ENCODE data around the gene ECEL1.
"Not testable (repeated sequence)": the region's sequence is repeated elsewhere in the genome, so short reads cannot be mapped to it uniquely, and the experiment has no call there.

Gene ECEL1

DNA sequence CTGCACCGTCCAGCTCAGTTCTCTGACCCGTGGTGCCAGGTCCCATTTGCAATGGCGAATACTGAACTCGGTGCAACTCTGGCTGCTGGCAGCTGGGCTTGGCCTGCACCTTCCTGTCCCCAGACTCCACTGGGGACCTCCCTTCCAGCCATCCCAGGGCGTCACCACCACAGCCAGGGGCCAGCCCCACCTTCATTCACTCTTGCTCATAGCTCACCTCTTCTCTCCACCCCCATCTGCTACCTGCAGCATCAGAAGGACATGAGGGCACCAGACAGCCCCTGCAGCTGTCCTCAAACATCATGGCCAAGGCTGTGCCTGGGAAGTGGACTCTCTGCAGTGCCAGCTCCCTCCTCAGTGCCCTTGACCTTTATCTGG lies 47.9 kb downstream of the ECEL1 start:
- DNase-seq (ENCODE audit: insufficient read length) (peak; percentile 21), FAIRE-seq (peak; percentile 33)
- TF ChIP-seq POLR2AphosphoS5 (IDR thresholded peaks at IDR 0.05; ENCODE audit: low read depth, low read length) (no peak), POLR2A (IDR thresholded peaks at IDR 0.05; ENCODE audit: low read depth, low read length) (no peak), TAF1 (IDR thresholded peaks at IDR 0.05; ENCODE audit: borderline replicate concordance, low read depth, low read length) (no peak)

DNA sequence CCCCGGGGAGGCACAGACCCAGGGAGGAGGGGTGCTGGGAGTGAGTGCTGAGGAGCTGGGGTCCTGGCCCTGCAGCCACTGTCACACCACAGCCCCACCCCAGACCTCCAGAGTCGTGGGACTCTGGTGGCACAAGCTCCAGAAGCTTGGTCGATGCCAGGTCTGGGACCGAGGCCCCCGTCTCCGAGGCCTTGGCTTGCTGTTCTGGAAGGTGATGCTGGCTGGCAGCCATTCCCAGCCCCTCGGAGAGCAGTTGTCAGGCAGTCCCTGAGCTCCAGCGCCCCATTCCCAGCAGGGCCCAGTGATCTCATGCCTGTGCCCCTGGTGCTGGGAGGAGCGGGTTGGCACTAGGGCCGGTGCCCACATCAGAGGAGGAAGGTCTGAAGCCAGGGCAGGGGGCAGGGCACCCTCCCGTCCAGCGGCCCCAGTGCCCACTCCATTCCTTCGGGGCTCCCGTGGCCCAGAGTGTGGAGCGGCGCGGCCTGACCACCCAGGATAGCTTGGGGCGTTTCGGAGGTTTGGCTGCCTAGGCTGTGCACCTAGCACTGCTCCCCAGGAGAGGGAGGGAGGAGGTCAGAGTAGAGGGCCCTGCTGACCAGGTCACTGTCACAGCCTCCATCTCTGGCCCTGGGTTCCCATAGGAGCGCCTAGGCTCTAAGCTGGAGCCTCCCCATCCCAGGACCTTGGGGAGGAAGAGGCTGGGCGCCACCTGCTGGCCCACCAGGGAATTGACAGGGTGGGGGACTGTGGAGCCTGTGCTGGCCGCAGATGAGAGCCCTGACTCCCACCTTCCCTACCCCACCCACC lies 48.5 kb downstream of the ECEL1 start:
- DNase-seq (ENCODE audit: insufficient read length) = peak; percentile 35
- FAIRE-seq = peak; percentile 95

DNA sequence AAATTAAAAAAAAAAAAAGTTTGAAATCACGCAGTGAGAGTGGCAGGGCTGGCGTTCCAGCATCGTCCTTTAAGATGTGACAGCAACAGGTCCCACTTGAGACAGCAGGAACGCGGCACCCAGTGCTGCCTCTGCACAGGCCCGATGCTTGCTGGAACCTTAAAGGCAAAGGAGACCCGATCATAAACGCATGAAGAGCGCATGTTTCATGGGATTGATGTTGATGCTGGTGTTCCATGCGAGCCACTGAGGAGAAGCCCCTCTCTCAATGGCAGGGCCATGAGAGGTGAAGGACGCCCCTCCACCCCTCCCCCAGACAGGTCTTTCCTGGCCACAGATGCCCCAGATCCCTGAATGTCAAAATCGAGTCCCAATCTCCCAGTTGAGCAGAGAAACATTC lies 49.5 kb downstream of the ECEL1 start:
- DNase-seq (ENCODE audit: insufficient read length) (no peak), FAIRE-seq (no peak)
- TF ChIP-seq POLR2A (IDR thresholded peaks at IDR 0.05; ENCODE audit: low read depth, low read length) (no peak), TAF1 (IDR thresholded peaks at IDR 0.05; ENCODE audit: borderline replicate concordance, low read depth, low read length) (no peak), POLR2AphosphoS5 (IDR thresholded peaks at IDR 0.05; ENCODE audit: low read depth, low read length) (no peak)

More for the DNA sequence above, 48.5 kb downstream of the ECEL1 start:
- TF ChIP-seq POLR2AphosphoS5 (IDR thresholded peaks at IDR 0.05; ENCODE audit: low read depth, low read length) = no peak
- TF ChIP-seq TAF1 (IDR thresholded peaks at IDR 0.05; ENCODE audit: borderline replicate concordance, low read depth, low read length) = no peak
- TF ChIP-seq POLR2A (IDR thresholded peaks at IDR 0.05; ENCODE audit: low read depth, low read length) = no peak

DNA sequence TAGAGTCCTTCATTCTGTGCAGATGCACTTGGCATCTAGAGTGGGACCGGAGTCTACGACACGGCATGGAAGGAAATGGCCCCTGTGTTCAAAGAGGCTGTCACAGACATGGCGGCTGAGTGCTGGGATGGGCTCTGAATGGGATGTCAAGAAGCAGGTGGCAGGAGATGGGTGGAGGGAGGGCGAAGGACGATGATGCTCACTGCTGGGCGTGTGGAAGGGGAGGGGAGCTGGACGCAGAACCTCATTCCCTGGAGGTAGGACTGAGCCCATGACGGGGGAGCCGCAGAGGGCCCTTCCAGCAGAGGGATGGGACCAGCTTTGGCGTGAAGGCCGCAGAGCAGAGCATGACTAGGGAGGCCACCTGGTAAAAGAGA lies 50.5 kb downstream of the ECEL1 start:
- FAIRE-seq (no peak), DNase-seq (ENCODE audit: insufficient read length) (peak; percentile 6)
- TF ChIP-seq TAF1 (IDR thresholded peaks at IDR 0.05; ENCODE audit: borderline replicate concordance, low read depth, low read length) (no peak), POLR2A (IDR thresholded peaks at IDR 0.05; ENCODE audit: low read depth, low read length) (no peak)

DNA sequence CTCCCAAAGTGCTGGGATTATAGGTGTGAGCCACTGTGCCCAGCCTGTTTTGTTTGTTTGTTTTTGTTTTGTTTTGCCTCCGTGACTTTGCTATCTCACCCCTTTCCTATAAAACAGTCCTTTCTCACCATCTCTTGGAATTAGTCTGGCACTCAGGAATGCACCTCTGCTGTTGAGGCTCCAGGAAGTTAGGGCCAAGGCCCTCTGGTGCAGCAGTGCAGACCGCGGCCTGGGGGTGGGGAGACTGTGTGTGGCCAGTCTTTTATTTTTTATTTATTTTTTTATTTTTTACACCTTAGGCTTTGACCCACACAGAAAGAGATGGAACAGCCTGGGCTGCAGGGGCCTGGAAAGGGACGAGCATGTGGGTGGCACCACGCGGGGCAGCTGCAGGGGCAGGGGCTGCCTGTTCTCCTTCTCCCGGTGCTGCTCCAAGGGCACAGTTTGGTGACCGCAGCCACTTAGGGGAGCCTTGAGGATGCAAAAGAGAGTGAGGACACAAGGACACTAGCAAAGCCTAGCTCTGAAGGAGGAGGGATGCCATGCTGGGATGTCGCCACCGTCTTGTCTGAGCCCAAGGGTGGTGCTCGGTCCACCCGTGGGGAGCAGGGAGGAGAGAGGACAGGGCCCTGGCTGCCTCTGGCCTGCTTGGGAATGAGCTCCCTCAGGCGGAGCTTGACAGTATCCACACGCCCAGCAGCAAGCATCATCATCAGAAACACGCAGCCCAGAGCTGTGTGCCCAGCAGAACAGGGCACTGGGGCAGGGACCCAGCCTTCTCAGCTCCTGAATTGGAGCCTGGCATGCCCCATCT lies 51.0 kb downstream of the ECEL1 start:
- TF ChIP-seq TAF1 (IDR thresholded peaks at IDR 0.05; ENCODE audit: borderline replicate concordance, low read depth, low read length) = no peak
- no peak for TF ChIP-seq POLR2AphosphoS5 (IDR thresholded peaks at IDR 0.05; ENCODE audit: low read depth, low read length)
- no peak for TF ChIP-seq POLR2A (IDR thresholded peaks at IDR 0.05; ENCODE audit: low read depth, low read length)
- no peak for FAIRE-seq
- DNase-seq (ENCODE audit: insufficient read length) = no peak

DNA sequence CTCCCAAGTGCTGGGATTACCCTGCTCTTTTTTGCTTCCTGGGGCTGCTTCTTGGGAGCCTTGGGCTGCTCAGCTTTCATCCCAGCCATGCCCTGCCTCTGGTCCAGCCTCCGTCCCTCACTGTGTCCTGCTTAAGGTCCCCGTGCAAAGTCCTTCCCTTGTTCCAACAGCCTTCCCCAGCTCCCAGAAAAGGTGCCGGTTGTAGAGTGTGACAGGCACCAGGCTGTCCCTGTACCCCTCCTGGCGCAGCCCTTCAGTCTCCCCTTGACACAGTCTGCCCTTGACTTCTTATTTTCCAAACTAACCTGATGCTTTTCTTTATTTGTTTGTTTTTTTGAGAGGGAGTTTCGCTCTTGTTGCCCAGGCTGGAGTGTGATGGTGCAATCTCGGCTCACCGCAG lies 51.8 kb downstream of the ECEL1 start:
- FAIRE-seq (no peak), DNase-seq (ENCODE audit: insufficient read length) (no peak)
- TF ChIP-seq TAF1 (IDR thresholded peaks at IDR 0.05; ENCODE audit: borderline replicate concordance, low read depth, low read length) = no peak
- TF ChIP-seq POLR2AphosphoS5 (IDR thresholded peaks at IDR 0.05; ENCODE audit: low read depth, low read length) = no peak
- no peak for TF ChIP-seq POLR2A (IDR thresholded peaks at IDR 0.05; ENCODE audit: low read depth, low read length)

DNA sequence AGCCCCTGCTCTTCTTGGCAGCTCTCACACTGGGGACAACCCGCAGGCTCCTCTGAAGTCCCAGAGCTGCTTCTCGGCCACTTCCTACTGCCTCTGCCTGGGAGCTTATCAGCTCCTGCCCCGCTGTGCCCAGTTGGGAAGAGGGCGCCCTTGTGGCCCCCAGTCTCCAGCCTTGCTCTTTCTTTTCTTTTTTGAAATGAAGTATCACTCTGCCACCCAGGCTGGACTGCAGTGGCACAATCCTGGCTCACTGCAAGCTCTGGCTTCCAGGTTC lies 52.3 kb downstream of the ECEL1 start:
- FAIRE-seq (no peak), DNase-seq (ENCODE audit: insufficient read length) (no peak)
- TF ChIP-seq TAF1 (IDR thresholded peaks at IDR 0.05; ENCODE audit: borderline replicate concordance, low read depth, low read length) (no peak), POLR2AphosphoS5 (IDR thresholded peaks at IDR 0.05; ENCODE audit: low read depth, low read length) (no peak), POLR2A (IDR thresholded peaks at IDR 0.05; ENCODE audit: low read depth, low read length) (no peak)

DNA sequence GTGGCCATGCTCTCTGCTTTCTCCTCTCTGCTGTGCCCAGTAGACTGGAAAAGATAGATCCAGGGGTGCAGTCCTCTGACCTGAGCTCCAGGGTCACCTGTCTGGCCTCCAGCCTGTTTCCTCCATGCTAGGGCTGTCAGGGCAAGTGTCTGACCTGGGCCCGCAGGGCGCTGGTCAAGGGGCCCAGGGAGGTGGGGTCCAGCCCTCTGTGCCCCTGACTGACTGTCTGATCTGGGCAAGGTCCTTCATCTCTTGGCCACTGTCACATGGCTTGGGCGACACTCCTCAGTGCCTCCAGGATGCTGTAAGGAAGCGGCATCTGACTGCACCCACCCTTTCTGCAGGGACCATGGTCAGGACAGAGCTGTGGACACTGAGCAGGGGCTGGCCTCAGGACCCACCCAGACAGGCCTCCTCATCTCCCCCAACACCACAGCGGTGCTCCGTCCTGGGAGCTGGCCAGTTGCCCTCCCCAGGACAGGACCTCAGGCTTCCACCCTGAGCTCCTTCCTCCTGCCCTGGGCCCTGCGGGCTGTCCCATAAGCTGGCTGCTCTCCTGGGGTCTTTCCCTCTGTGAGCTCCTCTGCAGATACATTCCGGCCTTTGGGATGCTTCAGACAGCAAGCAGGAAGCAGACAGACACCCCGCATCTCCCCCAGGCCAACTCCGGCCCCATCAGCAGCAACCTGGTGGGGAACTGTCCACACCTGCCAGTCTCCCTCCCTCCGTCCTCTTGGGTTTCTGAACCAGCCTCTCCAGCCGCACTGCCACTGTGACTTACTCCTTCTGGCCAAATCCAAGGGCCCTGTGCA lies 52.9 kb downstream of the ECEL1 start:
- FAIRE-seq (no peak), DNase-seq (ENCODE audit: insufficient read length) (no peak)

DNA sequence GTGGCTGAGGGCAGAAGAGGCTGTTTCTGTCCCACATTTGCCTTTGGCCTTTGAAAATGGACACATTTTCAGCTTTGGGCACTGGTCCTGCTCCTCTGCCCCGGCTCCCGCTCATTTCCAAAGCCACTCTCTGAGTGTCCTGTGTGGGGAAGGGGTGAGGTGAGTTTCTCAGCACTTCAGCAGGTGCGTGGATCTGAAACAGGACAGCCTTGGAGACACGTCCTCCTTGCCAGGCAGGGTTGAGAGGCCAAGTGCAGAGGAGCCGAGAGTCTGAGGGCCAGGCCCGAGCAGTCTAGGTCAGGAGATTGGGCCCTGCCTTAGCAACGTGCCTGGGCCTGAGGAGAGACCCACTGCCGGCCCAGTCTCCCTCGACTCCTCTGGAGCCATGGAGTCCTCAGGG lies 53.5 kb downstream of the ECEL1 start:
- FAIRE-seq (no peak), DNase-seq (ENCODE audit: insufficient read length) (no peak)
- TF ChIP-seq TAF1 (IDR thresholded peaks at IDR 0.05; ENCODE audit: borderline replicate concordance, low read depth, low read length) (no peak), POLR2AphosphoS5 (IDR thresholded peaks at IDR 0.05; ENCODE audit: low read depth, low read length) (no peak), POLR2A (IDR thresholded peaks at IDR 0.05; ENCODE audit: low read depth, low read length) (no peak)

More for the DNA sequence above, 52.9 kb downstream of the ECEL1 start:
- TF ChIP-seq POLR2A (IDR thresholded peaks at IDR 0.05; ENCODE audit: low read depth, low read length) (no peak), TAF1 (IDR thresholded peaks at IDR 0.05; ENCODE audit: borderline replicate concordance, low read depth, low read length) (no peak), POLR2AphosphoS5 (IDR thresholded peaks at IDR 0.05; ENCODE audit: low read depth, low read length) (no peak)

DNA sequence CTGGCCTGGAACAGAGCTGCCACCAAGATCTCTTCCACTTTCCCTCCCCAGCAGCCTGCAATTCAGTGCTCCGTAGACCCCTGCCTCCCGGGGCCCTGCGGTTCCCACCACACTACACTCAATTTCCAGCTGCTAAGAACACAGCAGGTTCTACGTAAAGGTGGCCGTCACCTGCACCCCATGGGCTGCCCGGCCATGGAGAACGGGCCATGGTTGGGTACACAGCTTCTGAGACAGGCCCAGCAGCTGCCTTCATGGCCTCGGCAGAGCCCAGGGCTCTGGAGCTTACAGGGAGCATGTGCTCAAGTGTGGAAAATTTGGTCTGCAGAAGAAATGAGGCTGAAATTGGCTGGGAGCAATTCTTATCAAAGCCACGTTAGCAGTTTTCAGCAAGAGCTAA lies 54.0 kb downstream of the ECEL1 start:
- DNase-seq (ENCODE audit: insufficient read length) = not testable (repeated sequence)
- peak; percentile 44 for FAIRE-seq

DNA sequence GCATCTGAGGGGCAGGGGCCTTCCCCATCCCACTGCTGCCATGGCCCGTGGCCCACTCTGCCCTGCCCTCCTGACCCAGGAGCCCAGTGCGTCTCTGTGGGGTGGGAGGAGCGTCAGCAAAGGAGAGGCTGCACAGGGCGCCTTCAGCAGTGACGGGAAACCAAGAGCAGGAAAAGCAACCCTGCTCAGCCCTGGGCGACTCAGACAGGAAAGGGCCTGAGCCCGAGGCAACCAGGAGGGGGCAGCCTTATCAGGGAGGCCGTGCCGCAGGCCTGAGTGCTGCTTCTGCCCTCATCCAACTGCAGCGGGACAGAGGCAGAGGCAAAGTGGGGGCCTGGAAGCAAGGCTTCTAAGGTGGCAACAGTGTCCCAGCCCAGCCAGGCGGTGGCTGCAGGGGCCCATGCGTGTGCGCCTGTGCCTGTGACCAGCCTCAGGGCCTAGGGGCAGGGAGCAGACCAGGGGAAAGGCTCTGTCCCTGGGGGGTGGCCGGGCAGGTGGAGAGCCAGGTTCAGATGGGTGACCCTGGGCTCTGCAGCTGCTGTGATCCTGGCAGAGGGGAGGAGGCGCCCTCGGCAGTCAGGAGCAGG lies 54.9 kb downstream of the ECEL1 start:
- FAIRE-seq = no peak
- TF ChIP-seq TAF1 (IDR thresholded peaks at IDR 0.05; ENCODE audit: borderline replicate concordance, low read depth, low read length) (no peak), POLR2AphosphoS5 (IDR thresholded peaks at IDR 0.05; ENCODE audit: low read depth, low read length) (no peak), POLR2A (IDR thresholded peaks at IDR 0.05; ENCODE audit: low read depth, low read length) (no peak)

More for the DNA sequence above, 54.9 kb downstream of the ECEL1 start:
- DNase-seq (ENCODE audit: insufficient read length) = no peak
